GM18498 (cell line): ENCODE results near the gene ACTR3C.
"Not testable (repeated sequence)": the region's sequence is repeated elsewhere in the genome, so short reads cannot be mapped to it uniquely, and the experiment has no call there.

ENCODE experiments used
- ATAC-seq: cut with Tn5 transposase; IDR thresholded peaks from one replicate; pipeline ENCODE4 v1.9.1; 2021; ENCODE audit warnings: mild to moderate bottlenecking, moderate library complexity; ENCODE audit not compliant: unreplicated experiment

The ACTR3C gene

GRCh38 chr7:150314639-150315239, 8.6 kb downstream of the ACTR3C start:
- no peak for ATAC-seq

GRCh38 chr7:150313870-150314269, 9.5 kb downstream of the ACTR3C start:
- no peak for ATAC-seq

GRCh38 chr7:150313367-150313809, 10.0 kb downstream of the ACTR3C start:
- no peak for ATAC-seq

- not testable (repeated sequence) for ATAC-seq
These were observed 10.5 kb downstream of the ACTR3C start for GRCh38 chr7:150312649-150313366.

- ATAC-seq: no peak
These were observed 11.6 kb downstream of the ACTR3C start for GRCh38 chr7:150311711-150312110.

- no peak for ATAC-seq
These were observed 12.2 kb downstream of the ACTR3C start for GRCh38 chr7:150311146-150311545.

- ATAC-seq: no peak
These were observed 14.8 kb downstream of the ACTR3C start for GRCh38 chr7:150308575-150308974.

- ATAC-seq: no peak
These were observed 15.4 kb downstream of the ACTR3C start for GRCh38 chr7:150307904-150308303.

- ATAC-seq: no peak
These were observed 16.2 kb downstream of the ACTR3C start for GRCh38 chr7:150307129-150307528.

GRCh38 chr7:150306377-150306776, 17.0 kb downstream of the ACTR3C start:
- ATAC-seq: not testable (repeated sequence)

- not testable (repeated sequence) for ATAC-seq
These were observed 17.5 kb downstream of the ACTR3C start for GRCh38 chr7:150305903-150306284.

GRCh38 chr7:150305259-150305902, 18.0 kb downstream of the ACTR3C start:
- ATAC-seq: not testable (repeated sequence)

GRCh38 chr7:150304499-150305258, 18.7 kb downstream of the ACTR3C start:
- not testable (repeated sequence) for ATAC-seq

GRCh38 chr7:150302908-150303310, 20.4 kb downstream of the ACTR3C start:
- not testable (repeated sequence) for ATAC-seq

- not testable (repeated sequence) for ATAC-seq
These were observed 25.4 kb downstream of the ACTR3C start for GRCh38 chr7:150297978-150298377.

GRCh38 chr7:150296802-150297201, 26.5 kb downstream of the ACTR3C start:
- ATAC-seq: not testable (repeated sequence)

GRCh38 chr7:150295614-150296013, 27.7 kb downstream of the ACTR3C start:
- ATAC-seq: not testable (repeated sequence)

GRCh38 chr7:150295027-150295426, 28.3 kb downstream of the ACTR3C start:
- ATAC-seq: not testable (repeated sequence)

- ATAC-seq: not testable (repeated sequence)
These were observed 33.0 kb downstream of the ACTR3C start for GRCh38 chr7:150290317-150290716.

- ATAC-seq: not testable (repeated sequence)
These were observed 34.5 kb downstream of the ACTR3C start for GRCh38 chr7:150288816-150289215.

- ATAC-seq: not testable (repeated sequence)
These were observed 35.5 kb downstream of the ACTR3C start for GRCh38 chr7:150287815-150288214.
